Body of pancreas (tissue), 4 donors: ENCODE data around the gene ANTXR1.

Experiments
- CTCF ChIP-seq, 7 experiments: fragments of 450-650 bp in 4 of 7; fragments of 200-600 bp in 3 of 7; sonication (generic) in 3 of 7; IDR thresholded peaks; one replicate each; pipeline ENCODE4 v1.5.1; 2016 to 2019; ENCODE audit warnings: antibody characterized with exemption in 7 of 7
- POLR2A ChIP-seq, 3 donors: fragments of 450-650 bp; IDR thresholded peaks; one replicate each; pipeline ENCODE4 v1.6.1; 2016; ENCODE audit warnings: antibody characterized with exemption in 3 of 3, mild to moderate bottlenecking in 2 of 3

- TF ChIP-seq CTCF (IDR thresholded peaks at IDR 0.05) (no peak), POLR2A (IDR thresholded peaks at IDR 0.05) (no peak)
Observed at GRCh38 chr2:69260666-69261065, 247.7 kb downstream of the ANTXR1 start.
